ENCODE data around the gene TRERF1. TPM values are rescaled to one million over a fixed set of nuclear protein-coding genes. Genes with fewer than 3 reads are reported as not detected.

Gene TRERF1
- total RNA-seq, 1 donor from 2014 or later, result 12.8 TPM

DNA sequence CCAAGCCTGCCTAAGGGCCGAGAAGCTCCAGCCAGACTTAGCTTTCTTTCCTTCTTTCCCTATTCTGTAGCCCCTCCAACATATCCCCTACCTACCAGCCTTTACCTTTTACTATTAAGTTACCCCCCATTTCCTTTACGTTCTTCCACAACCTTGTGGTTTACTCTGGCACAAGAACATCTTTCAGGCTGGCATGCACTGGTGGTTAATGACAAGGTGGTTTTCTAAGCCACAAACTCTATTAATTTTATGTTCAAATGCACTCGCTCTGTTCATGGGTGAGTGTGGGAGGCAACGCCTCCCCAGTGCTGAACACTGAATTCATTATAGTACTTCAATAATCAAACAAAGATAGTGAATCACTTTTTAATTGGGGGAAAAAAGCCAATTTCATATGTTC, 64.4 kb downstream of the TRERF1 start:
- TF ChIP-seq, protein P1, sequence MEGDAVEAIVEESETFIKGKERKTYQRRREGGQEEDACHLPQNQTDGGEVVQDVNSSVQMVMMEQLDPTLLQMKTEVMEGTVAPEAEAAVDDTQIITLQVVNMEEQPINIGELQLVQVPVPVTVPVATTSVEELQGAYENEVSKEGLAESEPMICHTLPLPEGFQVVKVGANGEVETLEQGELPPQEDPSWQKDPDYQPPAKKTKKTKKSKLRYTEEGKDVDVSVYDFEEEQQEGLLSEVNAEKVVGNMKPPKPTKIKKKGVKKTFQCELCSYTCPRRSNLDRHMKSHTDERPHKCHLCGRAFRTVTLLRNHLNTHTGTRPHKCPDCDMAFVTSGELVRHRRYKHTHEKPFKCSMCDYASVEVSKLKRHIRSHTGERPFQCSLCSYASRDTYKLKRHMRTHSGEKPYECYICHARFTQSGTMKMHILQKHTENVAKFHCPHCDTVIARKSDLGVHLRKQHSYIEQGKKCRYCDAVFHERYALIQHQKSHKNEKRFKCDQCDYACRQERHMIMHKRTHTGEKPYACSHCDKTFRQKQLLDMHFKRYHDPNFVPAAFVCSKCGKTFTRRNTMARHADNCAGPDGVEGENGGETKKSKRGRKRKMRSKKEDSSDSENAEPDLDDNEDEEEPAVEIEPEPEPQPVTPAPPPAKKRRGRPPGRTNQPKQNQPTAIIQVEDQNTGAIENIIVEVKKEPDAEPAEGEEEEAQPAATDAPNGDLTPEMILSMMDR (IDR thresholded peaks at IDR 0.05; ENCODE audit: partially characterized antibody, unreplicated experiment), result no peak
- Mint-ChIP-seq H3K36me3 (ENCODE audit: unreplicated experiment) (no peaks in the 10 kb centered on the region), H3K4me1 (ENCODE audit: low read depth, unreplicated experiment) (peaks cover 13% of the 10 kb centered on the region), H3K4me3 (ENCODE audit: unreplicated experiment) (no peak overlapping the region), H3K27ac (ENCODE audit: unreplicated experiment) (no peak overlapping the region), H3K27me3 (ENCODE audit: unreplicated experiment) (no peaks in the 10 kb centered on the region), H3K9me3 (ENCODE audit: unreplicated experiment) (no peaks in the 10 kb centered on the region)
- DNase-seq, result no peak

DNA sequence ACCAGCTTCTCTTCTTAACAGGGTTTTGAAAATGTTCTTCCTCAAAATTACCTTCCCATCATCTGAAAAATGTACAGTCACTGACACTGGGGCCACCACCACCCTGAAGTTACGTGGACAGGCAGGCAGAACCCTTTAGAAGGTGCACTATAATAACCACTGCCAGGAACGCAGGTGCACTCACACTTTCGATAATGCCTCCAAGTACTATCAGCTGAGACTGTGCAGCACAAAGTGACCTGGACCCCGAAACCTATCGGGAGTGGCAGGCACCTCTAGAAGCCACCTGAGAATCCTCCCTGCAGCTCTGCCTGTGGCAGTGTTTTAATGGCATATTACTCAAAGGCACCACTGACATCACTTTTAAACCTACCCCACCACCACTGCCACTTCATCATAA, 66.4 kb downstream of the TRERF1 start:
- Mint-ChIP-seq H3K9me3 (ENCODE audit: unreplicated experiment) (no peaks in the 10 kb centered on the region), H3K36me3 (ENCODE audit: unreplicated experiment) (no peaks in the 10 kb centered on the region), H3K4me3 (ENCODE audit: unreplicated experiment) (no peak overlapping the region), H3K27me3 (ENCODE audit: unreplicated experiment) (no peaks in the 10 kb centered on the region), H3K4me1 (ENCODE audit: low read depth, unreplicated experiment) (peaks cover 6% of the 10 kb centered on the region), H3K27ac (ENCODE audit: unreplicated experiment) (no peak overlapping the region)
- DNase-seq, result no peak
- TF ChIP-seq, protein P1 (IDR thresholded peaks at IDR 0.05; ENCODE audit: partially characterized antibody, unreplicated experiment), result no peak

DNA sequence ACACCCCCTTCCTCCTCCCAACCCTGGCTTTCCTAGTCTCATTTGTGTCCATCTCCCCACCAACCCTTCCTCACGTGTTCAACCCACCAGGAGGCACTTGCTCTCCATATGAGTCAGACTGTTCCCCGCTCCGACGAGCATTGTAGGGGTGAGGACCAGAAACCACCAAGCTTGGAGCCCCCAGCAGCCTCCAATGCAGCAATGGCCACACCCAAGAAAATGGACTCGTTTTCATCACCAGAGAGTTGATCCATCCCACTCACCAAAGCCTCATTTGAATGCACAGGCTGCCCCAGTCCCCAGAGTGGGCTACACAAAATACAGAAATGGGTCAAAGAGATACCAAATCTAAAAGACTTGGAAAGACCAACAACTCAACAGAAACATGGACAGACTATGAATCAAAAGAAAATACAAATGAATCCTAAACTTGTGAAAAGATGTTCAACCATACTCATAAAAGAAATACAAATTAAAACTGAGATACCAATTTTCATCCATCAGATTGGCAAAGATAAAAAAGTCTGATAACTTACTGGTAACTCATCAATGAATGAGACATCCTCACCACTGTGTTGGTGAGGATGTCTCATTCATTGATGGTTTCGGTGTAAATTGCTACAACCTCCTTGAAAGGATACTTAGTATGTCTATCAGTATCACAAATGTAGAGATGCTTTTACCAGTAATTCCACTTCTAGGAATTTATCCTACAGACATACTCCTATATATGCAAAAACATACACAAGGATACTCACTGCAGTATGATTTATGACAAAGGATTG, 68.1 kb downstream of the TRERF1 start:
- Mint-ChIP-seq H3K27me3 (ENCODE audit: unreplicated experiment) (no peaks in the 10 kb centered on the region), H3K9me3 (ENCODE audit: unreplicated experiment) (no peaks in the 10 kb centered on the region), H3K4me1 (ENCODE audit: low read depth, unreplicated experiment) (peaks cover under 1% of the 10 kb centered on the region), H3K27ac (ENCODE audit: unreplicated experiment) (no peak overlapping the region), H3K36me3 (ENCODE audit: unreplicated experiment) (no peaks in the 10 kb centered on the region), H3K4me3 (ENCODE audit: unreplicated experiment) (no peak overlapping the region)
- TF ChIP-seq, protein P1 (IDR thresholded peaks at IDR 0.05; ENCODE audit: partially characterized antibody, unreplicated experiment), result no peak
- DNase-seq, result no peak

DNA sequence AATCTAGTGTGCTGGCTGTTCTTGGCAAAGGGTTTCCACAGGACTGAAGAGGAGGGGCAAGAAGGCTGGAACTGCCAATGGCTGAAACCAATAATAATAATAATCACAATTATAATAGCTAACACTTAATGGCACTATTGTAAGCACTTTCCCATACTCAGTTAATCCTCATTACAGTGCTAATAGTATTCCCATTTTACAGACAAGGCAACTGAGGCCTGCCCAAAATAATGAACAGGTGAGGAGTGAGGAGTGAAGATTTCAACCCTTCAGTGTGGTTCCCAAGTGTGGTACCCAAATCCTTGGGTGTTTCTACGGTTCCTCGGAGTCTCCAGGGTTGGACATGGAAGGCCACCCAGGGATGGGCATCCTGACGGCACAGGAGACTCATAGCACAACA, 69.9 kb downstream of the TRERF1 start:
- no peak for DNase-seq
- TF ChIP-seq, protein P1 (IDR thresholded peaks at IDR 0.05; ENCODE audit: partially characterized antibody, unreplicated experiment), result no peak
- H3K4me3 Mint-ChIP-seq (ENCODE audit: unreplicated experiment), result no peak overlapping the region

DNA sequence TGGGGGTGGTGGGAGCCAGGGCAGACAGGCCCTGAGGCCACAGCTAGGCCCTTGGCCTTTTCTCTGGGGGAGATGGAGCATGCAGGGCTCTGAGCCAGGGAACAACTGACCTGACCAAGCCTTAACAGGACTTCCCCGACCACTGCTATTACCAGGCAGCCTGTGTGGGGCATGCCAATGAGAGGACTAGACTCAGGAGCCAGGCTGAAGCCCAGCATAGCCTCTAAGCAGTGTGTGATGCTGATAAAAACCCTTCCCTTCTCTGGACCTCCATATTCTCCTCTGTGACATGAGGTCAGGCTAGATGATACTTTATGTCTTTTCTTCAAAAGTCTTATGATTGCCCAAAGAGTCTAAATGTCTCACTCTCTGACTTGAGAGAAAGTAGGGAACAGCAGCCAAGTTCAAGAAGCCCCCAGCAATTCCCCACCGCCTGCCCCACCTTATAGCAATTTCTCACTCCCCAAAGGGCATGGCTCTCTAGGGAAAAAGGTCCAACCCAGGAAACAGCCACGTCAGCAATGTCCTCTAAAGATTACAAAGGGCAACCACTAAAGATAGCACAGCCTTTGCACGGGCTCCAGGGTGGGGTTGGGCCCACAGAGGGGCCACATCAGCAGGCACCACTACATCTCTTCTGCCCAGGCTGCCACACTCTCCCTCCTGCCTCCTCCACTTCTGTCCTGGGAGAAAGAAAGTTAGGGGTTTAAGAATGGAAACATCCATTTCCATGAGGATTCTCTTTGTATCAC, 71.3 kb downstream of the TRERF1 start:
- Mint-ChIP-seq H3K27me3 (ENCODE audit: unreplicated experiment) (no peaks in the 10 kb centered on the region), H3K4me1 (ENCODE audit: low read depth, unreplicated experiment) (peaks cover 2% of the 10 kb centered on the region), H3K27ac (ENCODE audit: unreplicated experiment) (no peak overlapping the region), H3K4me3 (ENCODE audit: unreplicated experiment) (no peak overlapping the region), H3K9me3 (ENCODE audit: unreplicated experiment) (peaks cover 2% of the 10 kb centered on the region), H3K36me3 (ENCODE audit: unreplicated experiment) (no peaks in the 10 kb centered on the region)
- TF ChIP-seq, protein P1 (IDR thresholded peaks at IDR 0.05; ENCODE audit: partially characterized antibody, unreplicated experiment), result no peak
- no peak for DNase-seq

More for the DNA sequence above, 69.9 kb downstream of the TRERF1 start:
- Mint-ChIP-seq H3K4me1 (ENCODE audit: low read depth, unreplicated experiment) (peaks cover 2% of the 10 kb centered on the region), H3K27me3 (ENCODE audit: unreplicated experiment) (no peaks in the 10 kb centered on the region), H3K9me3 (ENCODE audit: unreplicated experiment) (peaks cover 2% of the 10 kb centered on the region), H3K36me3 (ENCODE audit: unreplicated experiment) (no peaks in the 10 kb centered on the region), H3K27ac (ENCODE audit: unreplicated experiment) (no peak overlapping the region)
